WTC11 (cell line): ENCODE results near the gene FBRS. TPM values are rescaled to one million over a fixed set of nuclear protein-coding genes. Genes with fewer than 3 reads are reported as not detected.

Experiments
- ATAC-seq: fragments of 200-7000 bp; cut with Tn5 transposase; 2 replicates; pipeline ENCODE4 v1.10.0; 2021; ENCODE audit warnings: mild to moderate bottlenecking, moderate library complexity
- CTCF ChIA-PET: fragments of 300-600 bp; sonication (Branson Sonifier 250); formaldehyde crosslinking; loops from one replicate; lab custom pipeline; 2021; ENCODE audit warnings: antibody characterized with exemption; lab: Charles Lee
- POLR2A ChIA-PET: fragments of 350-600 bp; sonication (Branson Sonifier 250); formaldehyde crosslinking; loops from one replicate; lab custom pipeline; 2021; ENCODE audit warnings: antibody characterized with exemption; lab: Charles Lee
- DNase-seq: peaks from one replicate; pipeline ENCODE4 v3.0.0; 2021; ENCODE audit warnings: low spot score
- H3K27ac Mint-ChIP-seq: 2 replicates; pipeline ENCODE4 v1.8.0; 2021; ENCODE audit warnings: mixed read lengths
- H3K27me3 Mint-ChIP-seq: 2 replicates; pipeline ENCODE4 v1.8.0; 2021; ENCODE audit warnings: low read depth, mild to moderate bottlenecking, moderate library complexity, mixed read lengths
- H3K36me3 Mint-ChIP-seq: 2 replicates; pipeline ENCODE4 v1.8.0; 2021; ENCODE audit warnings: mixed read lengths
- H3K4me1 Mint-ChIP-seq: 2 replicates; pipeline ENCODE4 v1.8.0; 2022; ENCODE audit warnings: mixed read lengths
- H3K4me3 Mint-ChIP-seq: 2 replicates; pipeline ENCODE4 v1.8.0; 2021; ENCODE audit warnings: mild to moderate bottlenecking, moderate library complexity, mixed read lengths
- H3K9me3 Mint-ChIP-seq: 2 replicates; pipeline ENCODE4 v1.8.0; 2021; ENCODE audit warnings: mixed read lengths
- CBFB ChIP-seq: sonication (generic); formaldehyde crosslinking; IDR thresholded peaks from 2 replicates; pipeline ENCODE4 v1.8.1; 2022; ENCODE audit warnings: mild to moderate bottlenecking, low read depth, missing genetic modification reagents
- ESRRA ChIP-seq: sonication (generic); formaldehyde crosslinking; IDR thresholded peaks from 2 replicates; pipeline ENCODE4 v1.8.1; 2022; ENCODE audit warnings: mild to moderate bottlenecking, missing genetic modification reagents, borderline replicate concordance
- FOXK1 ChIP-seq: sonication (generic); formaldehyde crosslinking; IDR thresholded peaks from 2 replicates; pipeline ENCODE4 v1.8.0; 2022; ENCODE audit warnings: mild to moderate bottlenecking, moderate library complexity, missing genetic modification reagents
- GRHL2 ChIP-seq: fragments of 250-450 bp; sonication (Bioruptor Pico); IDR thresholded peaks from 2 replicates; pipeline ENCODE4 v1.8.0; 2022; ENCODE audit warnings: mild to moderate bottlenecking, moderate library complexity; ENCODE audit not compliant: insufficient replicate concordance, severe bottlenecking
- GTF2I ChIP-seq: fragments of 250-450 bp; sonication (Bioruptor Pico); conservative IDR thresholded peaks from 2 replicates; pipeline ENCODE4 v1.4.0; 2021; ENCODE audit warnings: mild to moderate bottlenecking
- RELA ChIP-seq: sonication (generic); formaldehyde crosslinking; IDR thresholded peaks from 2 replicates; pipeline ENCODE4 v1.8.1; 2022; ENCODE audit warnings: missing genetic modification reagents, mild to moderate bottlenecking, borderline replicate concordance
- SOX15 ChIP-seq: fragments of 250-450 bp; sonication (Bioruptor Pico); IDR thresholded peaks from 2 replicates; pipeline ENCODE4 v1.9.0; 2021; ENCODE audit warnings: mild to moderate bottlenecking
- total RNA-seq: library from RNA; stranded (reverse); gene quantifications from 3 replicates; pipeline ENCODE4 v1.2.3, GENCODE V29; 2021
- TF ChIP-seq, protein P1 (sequence below): sonication (generic); formaldehyde crosslinking; conservative IDR thresholded peaks from 2 replicates; pipeline ENCODE4 v1.8.1; 2023; ENCODE audit warnings: mild to moderate bottlenecking, low read depth, missing genetic modification reagents, moderate library complexity
- TF ChIP-seq, protein P2 (sequence below): sonication (generic); formaldehyde crosslinking; IDR thresholded peaks from 2 replicates; pipeline ENCODE4 v1.8.1; 2023; ENCODE audit warnings: mild to moderate bottlenecking, missing genetic modification reagents
- TF ChIP-seq, protein P3 (sequence below): fragments of 250-450 bp; sonication (Bioruptor Pico); IDR thresholded peaks from 2 replicates; pipeline ENCODE4 v1.9.0; 2021; ENCODE audit warnings: mild to moderate bottlenecking, borderline replicate concordance
- TF ChIP-seq, protein P4 (sequence below): sonication (generic); formaldehyde crosslinking; IDR thresholded peaks from 2 replicates; pipeline ENCODE4 v1.8.0; 2022; ENCODE audit warnings: mild to moderate bottlenecking, missing genetic modification reagents
- TF ChIP-seq, protein P5 (sequence below): sonication (generic); formaldehyde crosslinking; IDR thresholded peaks from 2 replicates; pipeline ENCODE4 v1.8.0; 2023; ENCODE audit warnings: mild to moderate bottlenecking, missing genetic modification reagents
- TF ChIP-seq, protein P6 (sequence below): sonication (generic); formaldehyde crosslinking; IDR thresholded peaks from 2 replicates; pipeline ENCODE4 v1.8.0; 2023; ENCODE audit warnings: missing genetic modification reagents, mild to moderate bottlenecking, borderline replicate concordance
- TF ChIP-seq, protein P7 (sequence below): sonication (generic); formaldehyde crosslinking; conservative IDR thresholded peaks from 2 replicates; pipeline ENCODE4 v1.8.1; 2022; ENCODE audit warnings: mild to moderate bottlenecking, missing genetic modification reagents
- TF ChIP-seq, protein P8 (sequence below): sonication (generic); formaldehyde crosslinking; IDR thresholded peaks from 2 replicates; pipeline ENCODE4 v1.8.0; 2023; ENCODE audit warnings: missing genetic modification reagents

FBRS gene
- total RNA-seq, 1 experiment from 2014 or later: 23.2 TPM

DNA sequence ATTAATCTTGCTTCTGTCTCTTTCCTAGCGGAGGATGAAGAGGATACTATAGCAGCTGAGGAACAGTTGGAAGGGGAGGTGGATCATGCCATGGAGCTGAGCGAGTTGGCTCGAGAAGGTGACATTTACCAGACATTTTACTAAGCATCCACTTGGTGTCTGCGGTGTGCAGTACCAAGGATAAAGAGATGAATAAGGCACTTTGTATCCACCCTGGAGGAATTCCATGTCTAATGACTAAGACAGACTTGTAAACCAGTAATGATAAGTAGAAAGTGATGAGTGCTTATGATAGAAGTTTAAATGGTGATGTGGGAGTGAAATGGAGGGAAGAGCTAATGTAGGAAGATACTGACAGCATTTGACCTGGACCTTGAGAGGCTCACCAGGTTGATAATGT lies 52.7 kb downstream of the FBRS start:
- H3K4me3 Mint-ChIP-seq: no peak overlapping the region
- ChIA-PET CTCF (no interaction called here), POLR2A (no interaction called here)
- no peaks in the 10 kb centered on the region for H3K4me1 Mint-ChIP-seq
- no peak overlapping the region for H3K27ac Mint-ChIP-seq
- H3K27me3 Mint-ChIP-seq: no peaks in the 10 kb centered on the region
- H3K36me3 Mint-ChIP-seq: peaks cover 79% of the 10 kb centered on the region
- no peaks in the 10 kb centered on the region for H3K9me3 Mint-ChIP-seq
- ATAC-seq: no peak
- DNase-seq: no peak
- TF ChIP-seq, protein P1, sequence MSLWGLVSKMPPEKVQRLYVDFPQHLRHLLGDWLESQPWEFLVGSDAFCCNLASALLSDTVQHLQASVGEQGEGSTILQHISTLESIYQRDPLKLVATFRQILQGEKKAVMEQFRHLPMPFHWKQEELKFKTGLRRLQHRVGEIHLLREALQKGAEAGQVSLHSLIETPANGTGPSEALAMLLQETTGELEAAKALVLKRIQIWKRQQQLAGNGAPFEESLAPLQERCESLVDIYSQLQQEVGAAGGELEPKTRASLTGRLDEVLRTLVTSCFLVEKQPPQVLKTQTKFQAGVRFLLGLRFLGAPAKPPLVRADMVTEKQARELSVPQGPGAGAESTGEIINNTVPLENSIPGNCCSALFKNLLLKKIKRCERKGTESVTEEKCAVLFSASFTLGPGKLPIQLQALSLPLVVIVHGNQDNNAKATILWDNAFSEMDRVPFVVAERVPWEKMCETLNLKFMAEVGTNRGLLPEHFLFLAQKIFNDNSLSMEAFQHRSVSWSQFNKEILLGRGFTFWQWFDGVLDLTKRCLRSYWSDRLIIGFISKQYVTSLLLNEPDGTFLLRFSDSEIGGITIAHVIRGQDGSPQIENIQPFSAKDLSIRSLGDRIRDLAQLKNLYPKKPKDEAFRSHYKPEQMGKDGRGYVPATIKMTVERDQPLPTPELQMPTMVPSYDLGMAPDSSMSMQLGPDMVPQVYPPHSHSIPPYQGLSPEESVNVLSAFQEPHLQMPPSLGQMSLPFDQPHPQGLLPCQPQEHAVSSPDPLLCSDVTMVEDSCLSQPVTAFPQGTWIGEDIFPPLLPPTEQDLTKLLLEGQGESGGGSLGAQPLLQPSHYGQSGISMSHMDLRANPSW (CRISPR knock-in tag): no peak
- TF ChIP-seq, protein P2, sequence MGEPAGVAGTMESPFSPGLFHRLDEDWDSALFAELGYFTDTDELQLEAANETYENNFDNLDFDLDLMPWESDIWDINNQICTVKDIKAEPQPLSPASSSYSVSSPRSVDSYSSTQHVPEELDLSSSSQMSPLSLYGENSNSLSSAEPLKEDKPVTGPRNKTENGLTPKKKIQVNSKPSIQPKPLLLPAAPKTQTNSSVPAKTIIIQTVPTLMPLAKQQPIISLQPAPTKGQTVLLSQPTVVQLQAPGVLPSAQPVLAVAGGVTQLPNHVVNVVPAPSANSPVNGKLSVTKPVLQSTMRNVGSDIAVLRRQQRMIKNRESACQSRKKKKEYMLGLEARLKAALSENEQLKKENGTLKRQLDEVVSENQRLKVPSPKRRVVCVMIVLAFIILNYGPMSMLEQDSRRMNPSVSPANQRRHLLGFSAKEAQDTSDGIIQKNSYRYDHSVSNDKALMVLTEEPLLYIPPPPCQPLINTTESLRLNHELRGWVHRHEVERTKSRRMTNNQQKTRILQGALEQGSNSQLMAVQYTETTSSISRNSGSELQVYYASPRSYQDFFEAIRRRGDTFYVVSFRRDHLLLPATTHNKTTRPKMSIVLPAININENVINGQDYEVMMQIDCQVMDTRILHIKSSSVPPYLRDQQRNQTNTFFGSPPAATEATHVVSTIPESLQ: no peak

DNA sequence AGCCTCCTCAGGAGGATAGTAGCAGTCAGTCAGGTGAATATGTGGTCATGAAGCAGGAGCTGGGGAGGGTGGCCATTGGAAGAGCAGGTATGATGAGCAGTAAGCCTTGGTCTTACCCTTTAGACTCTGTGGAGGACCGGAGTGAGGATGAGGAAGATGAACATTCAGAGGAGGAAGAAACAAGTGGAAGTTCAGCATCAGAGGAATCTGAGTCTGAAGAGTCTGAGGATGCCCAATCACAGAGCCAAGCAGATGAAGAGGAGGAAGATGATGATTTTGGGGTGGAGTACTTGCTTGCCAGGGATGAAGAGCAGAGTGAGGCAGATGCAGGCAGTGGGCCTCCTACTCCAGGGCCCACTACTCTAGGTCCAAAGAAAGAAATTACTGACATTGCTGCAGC lies 53.5 kb downstream of the FBRS start:
- no peak for ATAC-seq
- no peaks in the 10 kb centered on the region for H3K4me1 Mint-ChIP-seq
- H3K27ac Mint-ChIP-seq: no peak overlapping the region
- H3K27me3 Mint-ChIP-seq: no peaks in the 10 kb centered on the region
- H3K4me3 Mint-ChIP-seq: no peak overlapping the region
- H3K9me3 Mint-ChIP-seq: no peaks in the 10 kb centered on the region
- no peak for DNase-seq
- ChIA-PET CTCF (interaction anchor here (1.0 kb wide), 1 partner anchor 96 kb away, joined by 3 read pairs; no protein-coding TSS in a partner anchor), POLR2A (interaction anchor here (1.3 kb wide), 1 partner anchor 36 kb away, joined by 4 read pairs; the partner anchor contains the start of gene PHKG2)
- H3K36me3 Mint-ChIP-seq: peaks cover 81% of the 10 kb centered on the region
- TF ChIP-seq, protein P3, sequence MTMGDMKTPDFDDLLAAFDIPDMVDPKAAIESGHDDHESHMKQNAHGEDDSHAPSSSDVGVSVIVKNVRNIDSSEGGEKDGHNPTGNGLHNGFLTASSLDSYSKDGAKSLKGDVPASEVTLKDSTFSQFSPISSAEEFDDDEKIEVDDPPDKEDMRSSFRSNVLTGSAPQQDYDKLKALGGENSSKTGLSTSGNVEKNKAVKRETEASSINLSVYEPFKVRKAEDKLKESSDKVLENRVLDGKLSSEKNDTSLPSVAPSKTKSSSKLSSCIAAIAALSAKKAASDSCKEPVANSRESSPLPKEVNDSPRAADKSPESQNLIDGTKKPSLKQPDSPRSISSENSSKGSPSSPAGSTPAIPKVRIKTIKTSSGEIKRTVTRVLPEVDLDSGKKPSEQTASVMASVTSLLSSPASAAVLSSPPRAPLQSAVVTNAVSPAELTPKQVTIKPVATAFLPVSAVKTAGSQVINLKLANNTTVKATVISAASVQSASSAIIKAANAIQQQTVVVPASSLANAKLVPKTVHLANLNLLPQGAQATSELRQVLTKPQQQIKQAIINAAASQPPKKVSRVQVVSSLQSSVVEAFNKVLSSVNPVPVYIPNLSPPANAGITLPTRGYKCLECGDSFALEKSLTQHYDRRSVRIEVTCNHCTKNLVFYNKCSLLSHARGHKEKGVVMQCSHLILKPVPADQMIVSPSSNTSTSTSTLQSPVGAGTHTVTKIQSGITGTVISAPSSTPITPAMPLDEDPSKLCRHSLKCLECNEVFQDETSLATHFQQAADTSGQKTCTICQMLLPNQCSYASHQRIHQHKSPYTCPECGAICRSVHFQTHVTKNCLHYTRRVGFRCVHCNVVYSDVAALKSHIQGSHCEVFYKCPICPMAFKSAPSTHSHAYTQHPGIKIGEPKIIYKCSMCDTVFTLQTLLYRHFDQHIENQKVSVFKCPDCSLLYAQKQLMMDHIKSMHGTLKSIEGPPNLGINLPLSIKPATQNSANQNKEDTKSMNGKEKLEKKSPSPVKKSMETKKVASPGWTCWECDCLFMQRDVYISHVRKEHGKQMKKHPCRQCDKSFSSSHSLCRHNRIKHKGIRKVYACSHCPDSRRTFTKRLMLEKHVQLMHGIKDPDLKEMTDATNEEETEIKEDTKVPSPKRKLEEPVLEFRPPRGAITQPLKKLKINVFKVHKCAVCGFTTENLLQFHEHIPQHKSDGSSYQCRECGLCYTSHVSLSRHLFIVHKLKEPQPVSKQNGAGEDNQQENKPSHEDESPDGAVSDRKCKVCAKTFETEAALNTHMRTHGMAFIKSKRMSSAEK: no peak
- TF ChIP-seq GTF2I (CRISPR knock-in tag): no peak
- TF ChIP-seq GRHL2 (CRISPR knock-in tag): no peak
- TF ChIP-seq SOX15 (CRISPR knock-in tag): no peak
- TF ChIP-seq, protein P4, sequence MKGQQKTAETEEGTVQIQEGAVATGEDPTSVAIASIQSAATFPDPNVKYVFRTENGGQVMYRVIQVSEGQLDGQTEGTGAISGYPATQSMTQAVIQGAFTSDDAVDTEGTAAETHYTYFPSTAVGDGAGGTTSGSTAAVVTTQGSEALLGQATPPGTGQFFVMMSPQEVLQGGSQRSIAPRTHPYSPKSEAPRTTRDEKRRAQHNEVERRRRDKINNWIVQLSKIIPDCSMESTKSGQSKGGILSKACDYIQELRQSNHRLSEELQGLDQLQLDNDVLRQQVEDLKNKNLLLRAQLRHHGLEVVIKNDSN: no peak
- TF ChIP-seq, protein P5, sequence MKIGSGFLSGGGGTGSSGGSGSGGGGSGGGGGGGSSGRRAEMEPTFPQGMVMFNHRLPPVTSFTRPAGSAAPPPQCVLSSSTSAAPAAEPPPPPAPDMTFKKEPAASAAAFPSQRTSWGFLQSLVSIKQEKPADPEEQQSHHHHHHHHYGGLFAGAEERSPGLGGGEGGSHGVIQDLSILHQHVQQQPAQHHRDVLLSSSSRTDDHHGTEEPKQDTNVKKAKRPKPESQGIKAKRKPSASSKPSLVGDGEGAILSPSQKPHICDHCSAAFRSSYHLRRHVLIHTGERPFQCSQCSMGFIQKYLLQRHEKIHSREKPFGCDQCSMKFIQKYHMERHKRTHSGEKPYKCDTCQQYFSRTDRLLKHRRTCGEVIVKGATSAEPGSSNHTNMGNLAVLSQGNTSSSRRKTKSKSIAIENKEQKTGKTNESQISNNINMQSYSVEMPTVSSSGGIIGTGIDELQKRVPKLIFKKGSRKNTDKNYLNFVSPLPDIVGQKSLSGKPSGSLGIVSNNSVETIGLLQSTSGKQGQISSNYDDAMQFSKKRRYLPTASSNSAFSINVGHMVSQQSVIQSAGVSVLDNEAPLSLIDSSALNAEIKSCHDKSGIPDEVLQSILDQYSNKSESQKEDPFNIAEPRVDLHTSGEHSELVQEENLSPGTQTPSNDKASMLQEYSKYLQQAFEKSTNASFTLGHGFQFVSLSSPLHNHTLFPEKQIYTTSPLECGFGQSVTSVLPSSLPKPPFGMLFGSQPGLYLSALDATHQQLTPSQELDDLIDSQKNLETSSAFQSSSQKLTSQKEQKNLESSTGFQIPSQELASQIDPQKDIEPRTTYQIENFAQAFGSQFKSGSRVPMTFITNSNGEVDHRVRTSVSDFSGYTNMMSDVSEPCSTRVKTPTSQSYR (CRISPR knock-in tag): no peak
- no peak for TF ChIP-seq ESRRA (CRISPR knock-in tag)
- TF ChIP-seq, protein P6, sequence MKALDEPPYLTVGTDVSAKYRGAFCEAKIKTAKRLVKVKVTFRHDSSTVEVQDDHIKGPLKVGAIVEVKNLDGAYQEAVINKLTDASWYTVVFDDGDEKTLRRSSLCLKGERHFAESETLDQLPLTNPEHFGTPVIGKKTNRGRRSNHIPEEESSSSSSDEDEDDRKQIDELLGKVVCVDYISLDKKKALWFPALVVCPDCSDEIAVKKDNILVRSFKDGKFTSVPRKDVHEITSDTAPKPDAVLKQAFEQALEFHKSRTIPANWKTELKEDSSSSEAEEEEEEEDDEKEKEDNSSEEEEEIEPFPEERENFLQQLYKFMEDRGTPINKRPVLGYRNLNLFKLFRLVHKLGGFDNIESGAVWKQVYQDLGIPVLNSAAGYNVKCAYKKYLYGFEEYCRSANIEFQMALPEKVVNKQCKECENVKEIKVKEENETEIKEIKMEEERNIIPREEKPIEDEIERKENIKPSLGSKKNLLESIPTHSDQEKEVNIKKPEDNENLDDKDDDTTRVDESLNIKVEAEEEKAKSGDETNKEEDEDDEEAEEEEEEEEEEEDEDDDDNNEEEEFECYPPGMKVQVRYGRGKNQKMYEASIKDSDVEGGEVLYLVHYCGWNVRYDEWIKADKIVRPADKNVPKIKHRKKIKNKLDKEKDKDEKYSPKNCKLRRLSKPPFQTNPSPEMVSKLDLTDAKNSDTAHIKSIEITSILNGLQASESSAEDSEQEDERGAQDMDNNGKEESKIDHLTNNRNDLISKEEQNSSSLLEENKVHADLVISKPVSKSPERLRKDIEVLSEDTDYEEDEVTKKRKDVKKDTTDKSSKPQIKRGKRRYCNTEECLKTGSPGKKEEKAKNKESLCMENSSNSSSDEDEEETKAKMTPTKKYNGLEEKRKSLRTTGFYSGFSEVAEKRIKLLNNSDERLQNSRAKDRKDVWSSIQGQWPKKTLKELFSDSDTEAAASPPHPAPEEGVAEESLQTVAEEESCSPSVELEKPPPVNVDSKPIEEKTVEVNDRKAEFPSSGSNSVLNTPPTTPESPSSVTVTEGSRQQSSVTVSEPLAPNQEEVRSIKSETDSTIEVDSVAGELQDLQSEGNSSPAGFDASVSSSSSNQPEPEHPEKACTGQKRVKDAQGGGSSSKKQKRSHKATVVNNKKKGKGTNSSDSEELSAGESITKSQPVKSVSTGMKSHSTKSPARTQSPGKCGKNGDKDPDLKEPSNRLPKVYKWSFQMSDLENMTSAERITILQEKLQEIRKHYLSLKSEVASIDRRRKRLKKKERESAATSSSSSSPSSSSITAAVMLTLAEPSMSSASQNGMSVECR: no peak
- TF ChIP-seq FOXK1 (CRISPR knock-in tag): no peak
- TF ChIP-seq, protein P7, sequence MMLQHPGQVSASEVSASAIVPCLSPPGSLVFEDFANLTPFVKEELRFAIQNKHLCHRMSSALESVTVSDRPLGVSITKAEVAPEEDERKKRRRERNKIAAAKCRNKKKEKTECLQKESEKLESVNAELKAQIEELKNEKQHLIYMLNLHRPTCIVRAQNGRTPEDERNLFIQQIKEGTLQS (CRISPR knock-in tag): no peak
- TF ChIP-seq, protein P8, sequence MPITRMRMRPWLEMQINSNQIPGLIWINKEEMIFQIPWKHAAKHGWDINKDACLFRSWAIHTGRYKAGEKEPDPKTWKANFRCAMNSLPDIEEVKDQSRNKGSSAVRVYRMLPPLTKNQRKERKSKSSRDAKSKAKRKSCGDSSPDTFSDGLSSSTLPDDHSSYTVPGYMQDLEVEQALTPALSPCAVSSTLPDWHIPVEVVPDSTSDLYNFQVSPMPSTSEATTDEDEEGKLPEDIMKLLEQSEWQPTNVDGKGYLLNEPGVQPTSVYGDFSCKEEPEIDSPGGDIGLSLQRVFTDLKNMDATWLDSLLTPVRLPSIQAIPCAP (CRISPR knock-in tag): no peak
- no peak for TF ChIP-seq RELA (CRISPR knock-in tag)
- TF ChIP-seq CBFB: no peak
- TF ChIP-seq, all 79 proteins: peak for 0
